SIG-M5 treated with dmso at 0.1 percent for 504 hours (cell line): ENCODE results near the gene USP25.

Experiments
- DNase-seq: peaks from one replicate; lab custom pipeline; 2025; ENCODE audit not compliant: unreplicated experiment; lab: John Stamatoyannopoulos, UW

Gene USP25

GRCh38 chr21:15729674-15730483, at the start of gene USP25:
TSS of gene USP25 (plus strand) at chr21:15729982. CDS start at chr21:15730394, 412 bp downstream.
- peak; percentile 82 for DNase-seq

- DNase-seq = peak; percentile 98
Observed at GRCh38 chr21:15682186-15682895, 47.4 kb upstream of the USP25 start.

GRCh38 chr21:15682977-15683376, 46.8 kb upstream of the USP25 start:
- DNase-seq = peak; percentile 59

- peak; percentile 90 for DNase-seq
Observed at GRCh38 chr21:15686506-15686905, 43.3 kb upstream of the USP25 start.

- DNase-seq = no peak
Observed at GRCh38 chr21:15687208-15687607, 42.6 kb upstream of the USP25 start.

GRCh38 chr21:15688016-15688415, 41.8 kb upstream of the USP25 start:
- DNase-seq = no peak

- DNase-seq = peak; percentile 84
Observed at GRCh38 chr21:15688809-15689208, 41.0 kb upstream of the USP25 start.

- no peak for DNase-seq
Observed at GRCh38 chr21:15692711-15693110, 37.1 kb upstream of the USP25 start.

- DNase-seq = no peak
Observed at GRCh38 chr21:15695241-15695640, 34.5 kb upstream of the USP25 start.

- DNase-seq = no peak
Observed at GRCh38 chr21:15701830-15702229, 28.0 kb upstream of the USP25 start.

GRCh38 chr21:15703932-15704331, 25.9 kb upstream of the USP25 start:
- no peak for DNase-seq

GRCh38 chr21:15706696-15707095, 23.1 kb upstream of the USP25 start:
- peak; percentile 69 for DNase-seq

- DNase-seq = no peak
Observed at GRCh38 chr21:15713412-15713811, 16.4 kb upstream of the USP25 start.

- no peak for DNase-seq
Observed at GRCh38 chr21:15718711-15719110, 11.1 kb upstream of the USP25 start.

- no peak for DNase-seq
Observed at GRCh38 chr21:15719976-15720375, 9.8 kb upstream of the USP25 start.

GRCh38 chr21:15722591-15723324, 7.0 kb upstream of the USP25 start:
- peak; percentile 33 for DNase-seq

- no peak for DNase-seq
Observed at GRCh38 chr21:15725949-15726348, 3.8 kb upstream of the USP25 start.

GRCh38 chr21:15728046-15728445, 1.7 kb upstream of the USP25 start:
- no peak for DNase-seq

- no peak for DNase-seq
Observed at GRCh38 chr21:15729346-15729673, 472 bp upstream of the USP25 start.

GRCh38 chr21:15730484-15731242, 881 bp downstream of the USP25 start:
- DNase-seq = peak; percentile 64

GRCh38 chr21:15731243-15731613, 1.4 kb downstream of the USP25 start:
- DNase-seq = no peak
